CD1c-positive myeloid dendritic cell (primary cell): ENCODE measurements around the gene ETV6.

Experiments used
- DNase-seq: peaks from one replicate; pipeline ENCODE4 v3.0.0-alpha.2; 2016; ENCODE audit errors: extremely low spot score

The ETV6 gene

GRCh38 chr12:11717519-11717961, 68.1 kb downstream of the ETV6 start:
- peak; percentile 58 for DNase-seq

- no peak for DNase-seq
Observed at GRCh38 chr12:11718105-11718504, 68.6 kb downstream of the ETV6 start.

GRCh38 chr12:11718768-11719253, 69.3 kb downstream of the ETV6 start:
- no peak for DNase-seq

DNA sequence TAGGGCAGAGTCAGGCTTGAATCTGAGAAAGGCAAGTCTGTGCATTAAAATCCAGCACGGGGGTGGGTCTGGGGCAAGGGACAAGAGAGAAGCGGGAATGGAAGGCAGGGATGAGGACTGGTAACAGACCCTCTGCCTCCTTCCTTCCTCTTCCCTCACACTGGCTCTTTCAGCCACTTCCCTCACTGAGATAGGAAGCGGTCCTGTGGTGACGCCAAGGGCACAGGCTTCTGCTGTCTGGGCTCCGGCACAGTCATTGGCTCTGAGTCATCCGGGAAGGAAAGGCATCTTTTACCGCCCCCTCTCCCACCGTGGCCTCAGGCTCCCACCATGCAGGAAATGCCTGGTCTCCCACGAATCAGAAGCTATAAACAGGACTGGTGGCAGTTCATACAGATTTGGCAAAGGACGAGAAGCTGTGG, 70.2 kb downstream of the ETV6 start:
- DNase-seq = peak; percentile 92

DNA sequence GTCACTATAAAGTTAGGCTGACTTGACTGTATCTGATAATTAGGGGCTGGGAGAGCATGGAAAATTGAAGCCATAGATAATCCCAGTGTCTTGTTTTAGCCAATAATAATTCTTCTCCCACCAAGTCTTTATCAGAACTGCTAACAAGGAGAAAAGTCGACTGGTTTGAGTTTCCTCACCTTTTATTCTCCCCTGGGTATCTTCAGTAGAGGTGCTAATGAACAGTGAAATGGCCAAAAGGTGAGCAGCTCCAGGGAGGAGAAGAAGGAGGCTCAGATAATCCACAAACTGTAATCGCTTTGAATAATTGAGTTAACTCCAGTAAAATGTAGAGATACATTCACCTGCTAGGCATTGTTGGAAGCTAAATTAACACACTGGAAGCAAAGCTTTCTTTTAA, 72.6 kb downstream of the ETV6 start:
- DNase-seq = no peak

DNA sequence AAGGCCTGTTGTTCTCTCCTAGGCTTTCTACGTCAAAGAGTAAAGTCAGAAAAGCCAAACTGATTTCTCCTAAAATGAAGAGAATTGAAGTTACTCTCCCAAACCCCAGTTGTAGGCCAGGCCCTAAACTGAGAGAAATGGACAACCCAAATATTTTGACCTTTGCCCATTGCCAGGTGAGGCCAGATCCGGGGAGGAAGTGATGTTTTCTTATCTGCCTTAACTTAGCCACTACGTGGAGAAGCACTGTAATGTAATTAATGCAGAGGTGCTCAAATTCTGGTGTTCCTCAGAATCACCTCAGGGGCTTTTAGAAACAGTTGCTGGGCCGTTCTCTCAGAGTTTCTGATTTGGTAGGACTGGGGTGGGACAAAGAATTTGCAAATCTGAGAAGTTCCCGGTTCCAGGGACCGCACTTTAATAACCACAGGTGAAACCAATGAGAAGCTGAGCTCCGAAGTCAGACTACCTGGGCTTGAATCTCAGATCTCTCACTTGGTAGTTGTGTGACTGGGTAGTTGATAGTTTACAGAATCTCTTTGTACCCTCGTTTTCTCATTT, 73.2 kb downstream of the ETV6 start:
- DNase-seq = no peak

- DNase-seq = no peak
Observed at GRCh38 chr12:11723993-11724392, 74.5 kb downstream of the ETV6 start.

GRCh38 chr12:11724888-11725311, 75.4 kb downstream of the ETV6 start:
- DNase-seq = peak; percentile 76

DNA sequence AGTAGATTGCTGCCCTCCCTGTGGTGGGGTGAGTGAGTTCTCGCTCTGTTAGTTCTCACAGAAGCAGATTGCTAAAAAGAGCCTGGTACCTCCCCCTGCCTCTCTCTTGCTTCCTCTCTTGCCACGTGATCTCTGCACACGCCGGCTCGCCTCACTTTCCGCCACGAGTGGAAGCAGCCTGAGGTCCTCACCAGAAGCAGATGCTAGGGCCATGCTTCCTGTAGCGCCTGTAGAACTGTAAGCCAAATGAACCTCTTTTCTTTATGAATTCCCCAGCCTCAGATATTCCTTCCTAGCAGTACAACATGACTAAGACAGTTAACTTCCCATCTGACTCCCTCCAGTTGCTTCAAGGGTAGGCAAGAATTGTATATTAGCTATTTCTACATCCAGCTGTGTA, 76.2 kb downstream of the ETV6 start:
- no peak for DNase-seq

- DNase-seq = no peak
Observed at GRCh38 chr12:11726659-11727058, 77.2 kb downstream of the ETV6 start.

GRCh38 chr12:11727133-11727664, 77.7 kb downstream of the ETV6 start:
- no peak for DNase-seq

- DNase-seq = no peak
Observed at GRCh38 chr12:11728154-11728755, 78.8 kb downstream of the ETV6 start.

DNA sequence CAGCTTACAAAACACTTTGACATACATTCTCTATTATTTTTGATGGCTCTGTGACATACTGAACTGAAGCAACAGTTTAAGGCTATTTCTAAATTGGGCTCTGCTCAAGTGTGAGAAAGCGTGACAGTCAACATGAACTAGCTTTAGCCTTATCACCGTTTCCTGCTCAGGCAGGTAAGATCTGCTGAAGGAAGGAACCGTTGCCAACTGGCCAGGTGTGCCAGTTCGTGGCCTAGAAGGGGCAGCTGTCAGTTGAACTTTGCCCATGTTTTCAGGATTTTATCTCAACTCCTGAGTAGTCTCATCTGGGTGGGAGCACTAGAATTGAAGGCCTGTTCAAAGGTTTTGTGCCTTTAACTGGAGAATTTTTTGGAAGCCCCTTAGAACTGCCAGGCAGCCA, 79.5 kb downstream of the ETV6 start:
- no peak for DNase-seq

DNA sequence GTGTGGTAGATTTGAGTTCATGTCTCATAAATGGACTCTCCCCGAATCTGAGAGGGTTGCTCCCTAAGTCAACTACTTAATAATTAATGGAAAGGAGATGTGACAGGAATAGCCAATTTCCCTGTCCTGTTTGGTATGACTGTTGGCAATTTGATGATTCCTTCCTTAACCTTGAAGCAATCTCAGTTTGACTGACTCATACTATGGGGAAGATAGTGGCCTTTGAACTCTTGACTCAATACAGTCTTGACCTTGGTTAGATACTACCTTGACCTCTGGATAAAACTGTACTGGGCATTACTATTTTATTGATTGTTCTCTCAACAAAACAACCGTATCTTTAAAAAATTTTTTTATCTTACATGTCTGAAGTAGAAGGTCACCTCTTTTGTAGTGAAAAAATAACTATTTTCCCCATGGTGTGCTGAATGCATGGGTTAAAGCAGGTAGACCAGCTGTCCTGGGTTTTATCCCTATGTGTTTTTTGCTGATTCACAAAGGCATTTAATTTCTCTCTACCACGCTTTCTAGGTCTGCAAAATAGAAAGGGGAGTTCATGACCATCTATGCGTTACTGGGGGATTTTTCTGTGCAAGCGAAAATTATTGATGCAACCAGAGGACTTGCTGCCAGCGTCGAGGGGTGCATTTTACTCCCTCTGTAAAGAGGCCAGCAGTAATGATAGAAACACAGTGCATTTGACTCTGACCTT, 80.1 kb downstream of the ETV6 start:
- DNase-seq = peak; percentile 52

GRCh38 chr12:11730299-11731041, 81.0 kb downstream of the ETV6 start:
- DNase-seq = peak; percentile 51

DNA sequence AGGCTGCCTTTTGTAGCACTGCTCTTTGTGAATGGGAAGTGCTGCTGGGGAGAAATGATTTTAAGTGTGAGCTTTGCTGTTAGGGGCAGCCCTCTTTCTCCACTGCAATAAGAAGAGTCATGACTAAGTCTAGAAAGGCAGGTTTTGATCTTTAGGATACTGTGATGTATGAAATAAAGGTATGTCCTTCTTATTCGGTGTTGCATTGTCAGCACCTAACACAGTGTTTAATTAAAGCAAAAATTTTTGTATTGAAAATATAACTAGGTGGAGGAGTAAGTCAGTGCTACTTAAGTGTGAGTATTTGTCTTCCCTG, 81.5 kb downstream of the ETV6 start:
- DNase-seq = no peak

GRCh38 chr12:11731455-11731854, 82.0 kb downstream of the ETV6 start:
- DNase-seq = peak; percentile 75

GRCh38 chr12:11732023-11732422, 82.5 kb downstream of the ETV6 start:
- peak; percentile 58 for DNase-seq

- DNase-seq = peak; percentile 55
Observed at GRCh38 chr12:11732715-11733114, 83.2 kb downstream of the ETV6 start.

DNA sequence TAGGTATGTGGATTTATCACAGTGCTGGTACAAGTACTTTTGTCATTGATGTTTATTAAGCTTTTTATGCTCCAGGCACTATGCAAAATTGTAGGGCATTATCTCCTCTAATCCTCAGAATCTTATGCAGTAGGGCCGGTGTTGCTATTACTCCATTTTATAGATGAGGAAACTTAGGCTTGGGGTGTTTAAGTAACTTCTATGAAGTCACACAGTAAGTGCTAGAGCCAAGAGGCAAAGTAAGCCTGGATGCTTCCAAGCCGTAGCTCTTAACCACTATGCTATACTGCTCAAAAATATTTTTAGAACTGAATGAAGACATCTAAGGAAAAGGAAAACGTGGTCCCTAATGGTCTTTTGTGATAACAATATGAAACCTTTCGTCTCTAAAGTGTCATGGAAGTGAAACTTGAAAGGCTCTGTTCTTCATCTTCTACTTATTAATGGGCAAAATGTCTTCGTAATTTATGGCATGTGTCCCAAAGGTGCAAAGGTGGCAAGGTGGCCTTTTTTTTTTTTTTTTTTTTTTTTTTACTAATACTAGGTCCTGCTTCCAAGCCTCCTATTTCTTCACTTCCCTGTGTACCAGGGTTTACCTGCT, 85.2 kb downstream of the ETV6 start:
- no peak for DNase-seq

DNA sequence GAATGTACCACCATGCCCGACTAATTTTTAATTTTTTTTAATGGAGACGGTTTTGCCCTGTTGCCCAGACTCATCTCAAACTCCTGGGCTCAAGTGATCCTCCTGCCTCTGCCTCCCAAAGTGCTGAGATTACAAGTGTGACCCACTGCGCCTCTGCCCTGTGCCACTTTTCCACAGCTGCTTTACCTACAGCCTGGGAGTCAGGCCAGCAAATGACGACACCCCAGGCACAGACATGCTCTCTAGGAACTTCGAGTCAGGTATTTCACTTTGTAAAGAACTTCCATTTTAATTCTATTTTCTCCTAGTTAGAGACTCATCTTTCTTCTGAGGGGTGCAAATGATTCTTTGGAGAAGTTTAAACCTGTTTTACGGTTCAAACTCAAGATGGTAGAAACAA, 89.0 kb downstream of the ETV6 start:
- DNase-seq = no peak
